ENCODE data around the gene IL15RA.

The IL15RA gene

GRCh38 chr10:6022660-6023059, 45.3 kb upstream of the IL15RA start:
- Histone ChIP-seq H3K4me2 (no peak overlapping the region), H2AFZ (ENCODE audit: low read depth) (no peak overlapping the region), H3K4me3 (IDR thresholded peaks at IDR 0.05; ENCODE audit: insufficient read depth, low read depth, low read length) (no peak overlapping the region), H3K79me2 (ENCODE audit: insufficient read depth, low read depth) (no peaks in the 10 kb centered on the region), H4K20me1 (ENCODE audit: insufficient read depth) (no peaks in the 10 kb centered on the region), H3K27ac (no peak overlapping the region), H3K27me3 (ENCODE audit: insufficient read depth, low read depth) (no peaks in the 10 kb centered on the region), H3K9ac (no peak overlapping the region), H3K4me1 (ENCODE audit: low read depth, poor library complexity, severe bottlenecking) (no peaks in the 10 kb centered on the region), H3K36me3 (ENCODE audit: insufficient read depth) (no peaks in the 10 kb centered on the region)
- TF ChIP-seq CTCF (conservative IDR thresholded peaks at IDR 0.05; ENCODE audit: low read depth, low read length): no peak

GRCh38 chr10:6020826-6021225, 43.5 kb upstream of the IL15RA start:
- Histone ChIP-seq H3K4me2 (no peak overlapping the region), H3K79me2 (ENCODE audit: insufficient read depth, low read depth) (no peaks in the 10 kb centered on the region), H2AFZ (ENCODE audit: low read depth) (no peak overlapping the region), H3K27ac (no peak overlapping the region), H3K4me3 (IDR thresholded peaks at IDR 0.05; ENCODE audit: insufficient read depth, low read depth, low read length) (no peak overlapping the region), H3K27me3 (ENCODE audit: insufficient read depth, low read depth) (no peaks in the 10 kb centered on the region), H3K36me3 (ENCODE audit: insufficient read depth) (no peaks in the 10 kb centered on the region), H3K9ac (no peak overlapping the region), H3K4me1 (ENCODE audit: low read depth, poor library complexity, severe bottlenecking) (no peaks in the 10 kb centered on the region), H4K20me1 (ENCODE audit: insufficient read depth) (no peaks in the 10 kb centered on the region)
- no peak for TF ChIP-seq CTCF (conservative IDR thresholded peaks at IDR 0.05; ENCODE audit: low read depth, low read length)

GRCh38 chr10:6019796-6020195, 42.5 kb upstream of the IL15RA start:
- Histone ChIP-seq H3K27ac (no peak overlapping the region), H3K4me2 (no peak overlapping the region), H2AFZ (ENCODE audit: low read depth) (no peak overlapping the region), H3K36me3 (ENCODE audit: insufficient read depth) (no peaks in the 10 kb centered on the region), H3K4me1 (ENCODE audit: low read depth, poor library complexity, severe bottlenecking) (no peaks in the 10 kb centered on the region), H4K20me1 (ENCODE audit: insufficient read depth) (no peaks in the 10 kb centered on the region), H3K79me2 (ENCODE audit: insufficient read depth, low read depth) (no peaks in the 10 kb centered on the region), H3K9ac (no peak overlapping the region), H3K4me3 (IDR thresholded peaks at IDR 0.05; ENCODE audit: insufficient read depth, low read depth, low read length) (no peak overlapping the region), H3K27me3 (ENCODE audit: insufficient read depth, low read depth) (no peaks in the 10 kb centered on the region)
- no peak for TF ChIP-seq CTCF (conservative IDR thresholded peaks at IDR 0.05; ENCODE audit: low read depth, low read length)

GRCh38 chr10:6019010-6019782, 41.9 kb upstream of the IL15RA start:
- Histone ChIP-seq H3K27ac (no peak overlapping the region), H4K20me1 (ENCODE audit: insufficient read depth) (no peaks in the 10 kb centered on the region)

More at GRCh38 chr10:6019010-6019782, 41.9 kb upstream of the IL15RA start:
- Histone ChIP-seq H3K79me2 (ENCODE audit: insufficient read depth, low read depth) (no peaks in the 10 kb centered on the region), H2AFZ (ENCODE audit: low read depth) (no peak overlapping the region), H3K4me1 (ENCODE audit: low read depth, poor library complexity, severe bottlenecking) (peaks cover 2% of the 10 kb centered on the region), H3K27me3 (ENCODE audit: insufficient read depth, low read depth) (no peaks in the 10 kb centered on the region), H3K4me2 (no peak overlapping the region), H3K36me3 (ENCODE audit: insufficient read depth) (no peaks in the 10 kb centered on the region), H3K9ac (no peak overlapping the region), H3K4me3 (IDR thresholded peaks at IDR 0.05; ENCODE audit: insufficient read depth, low read depth, low read length) (no peak overlapping the region)
- TF ChIP-seq CTCF (conservative IDR thresholded peaks at IDR 0.05; ENCODE audit: low read depth, low read length): no peak

Data from KMS-11 (cell line).